GM11168 (cell line): ENCODE results near the gene C1QL2.

Source experiments
- in situ Hi-C: fragments of 300-500 bp; cut with MboI; formaldehyde crosslinking; loops from one replicate; pipeline ENCODE4 v1.12.0; 2022; ENCODE audit warnings: low sequenced_read_pairs; ENCODE audit not compliant: unreplicated experiment

C1QL2 gene

GRCh38 chr2:119147776-119148715 is 10.5 kb downstream of the C1QL2 start:
- in situ Hi-C loops: loop anchor here (10.0 to 25.0 kb wide), 2 partner anchors 133 to 261 kb away; no protein-coding TSS in a partner anchor

GRCh38 chr2:119144806-119145205 is 13.7 kb downstream of the C1QL2 start:
- in situ Hi-C loops: loop anchor here (10.0 to 25.0 kb wide), 2 partner anchors 130 to 258 kb away; no protein-coding TSS in a partner anchor

- in situ Hi-C loops: loop anchor here (10.0 to 25.0 kb wide), 2 partner anchors 128 to 256 kb away; no protein-coding TSS in a partner anchor
Measured at GRCh38 chr2:119142824-119143223, 15.7 kb downstream of the C1QL2 start.

GRCh38 chr2:119137502-119137901 is 21.0 kb downstream of the C1QL2 start:
- in situ Hi-C loops: loop anchor here (25.0 kb wide), 1 partner anchor 250 kb away; no protein-coding TSS in a partner anchor

GRCh38 chr2:119136872-119137271 is 21.7 kb downstream of the C1QL2 start:
- in situ Hi-C loops: loop anchor here (25.0 kb wide), 1 partner anchor 250 kb away; no protein-coding TSS in a partner anchor

- in situ Hi-C loops: loop anchor here (25.0 kb wide), 1 partner anchor 249 kb away; no protein-coding TSS in a partner anchor
Measured at GRCh38 chr2:119136093-119136492, 22.5 kb downstream of the C1QL2 start.

- in situ Hi-C loops: loop anchor here (25.0 kb wide), 1 partner anchor 247 kb away; no protein-coding TSS in a partner anchor
Measured at GRCh38 chr2:119134775-119135174, 23.8 kb downstream of the C1QL2 start.

- in situ Hi-C loops: loop anchor here (25.0 kb wide), 1 partner anchor 239 kb away; no protein-coding TSS in a partner anchor
Measured at GRCh38 chr2:119126650-119127049, 31.9 kb downstream of the C1QL2 start.

- in situ Hi-C loops: no loop called here
Measured at GRCh38 chr2:119123389-119123788, 35.2 kb downstream of the C1QL2 start.

GRCh38 chr2:119122663-119123062 is 35.9 kb downstream of the C1QL2 start:
- in situ Hi-C loops: no loop called here

GRCh38 chr2:119119999-119120756 is 38.4 kb downstream of the C1QL2 start:
- in situ Hi-C loops: no loop called here

GRCh38 chr2:119119076-119119785 is 39.3 kb downstream of the C1QL2 start:
- in situ Hi-C loops: no loop called here

- in situ Hi-C loops: no loop called here
Measured at GRCh38 chr2:119117891-119118882, 40.4 kb downstream of the C1QL2 start.

GRCh38 chr2:119117408-119117807 is 41.1 kb downstream of the C1QL2 start:
- in situ Hi-C loops: no loop called here

- in situ Hi-C loops: no loop called here
Measured at GRCh38 chr2:119116411-119117295, 41.9 kb downstream of the C1QL2 start.

- in situ Hi-C loops: no loop called here
Measured at GRCh38 chr2:119114266-119114665, 44.3 kb downstream of the C1QL2 start.

- in situ Hi-C loops: no loop called here
Measured at GRCh38 chr2:119113489-119113770, 45.1 kb downstream of the C1QL2 start.
